Upper lobe of left lung (tissue), 4 donors: ENCODE measurements around the gene PCCB.

Experiments
- POLR2A ChIP-seq, 4 donors: fragments of 450-650 bp; IDR thresholded peaks; one replicate each; pipeline ENCODE4 v1.5.1; 2016 to 2017; ENCODE audit warnings: antibody characterized with exemption in 4 of 4, mild to moderate bottlenecking in 2 of 4
- POLR2AphosphoS5 ChIP-seq, 2 donors: sonication (generic); formaldehyde crosslinking; IDR thresholded peaks; one replicate each; pipeline ENCODE4 v1.5.1; 2017; ENCODE audit warnings: antibody characterized with exemption in 2 of 2

DNA sequence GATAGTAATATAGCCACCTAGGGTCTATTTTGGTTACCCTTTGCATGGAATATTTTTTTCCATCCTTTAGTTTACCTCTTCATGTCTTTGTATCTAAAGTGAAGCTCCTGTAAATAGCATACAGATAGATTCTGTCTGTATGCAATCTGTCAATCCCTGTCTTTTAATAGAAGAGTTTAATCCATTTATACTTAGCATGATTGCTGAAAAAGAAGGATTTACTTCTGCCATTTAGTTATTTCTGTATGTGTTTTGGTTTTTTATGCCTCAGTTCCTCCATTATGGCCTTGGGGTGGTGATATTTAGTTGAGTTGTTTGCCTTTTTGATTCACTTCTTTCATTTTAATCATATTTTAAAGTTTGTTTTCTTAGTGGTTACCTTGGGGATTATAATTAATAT is 29.0 kb downstream of the PCCB start:
- TF ChIP-seq POLR2AphosphoS5 (IDR thresholded peaks at IDR 0.05) (no peak), POLR2A (IDR thresholded peaks at IDR 0.05) (no peak)
